Prostate gland (tissue), 2 donors: ENCODE data around the gene CEP152.

Source experiments
- CTCF ChIP-seq, 4 experiments: fragments of 200-600 bp in 2 of 4; fragments of 450-650 bp in 2 of 4; sonication (generic) in 2 of 4; IDR thresholded peaks; 1 replicate in 3 of 4; 2 replicates in 1 of 4; pipeline ENCODE4 v1.5.1; 2016 to 2019; ENCODE audit warnings: antibody characterized with exemption in 4 of 4, mild to moderate bottlenecking in 2 of 4, moderate library complexity in 2 of 4
- POLR2AphosphoS5 ChIP-seq: sonication (generic); formaldehyde crosslinking; IDR thresholded peaks from one replicate; pipeline ENCODE4 v1.6.1; 2017; ENCODE audit warnings: antibody characterized with exemption

- no peak for TF ChIP-seq CTCF (IDR thresholded peaks at IDR 0.05)
- TF ChIP-seq POLR2AphosphoS5, result no peak
Measured at GRCh38 chr15:48722764-48723661, 87.9 kb downstream of the CEP152 start.
